Neural progenitor cell (in vitro differentiated cells): ENCODE measurements around the gene IL17C. TPM values are rescaled to one million over a fixed set of nuclear protein-coding genes. Genes with fewer than 3 reads are reported as not detected.

Source experiments
- DNase-seq: peaks from one replicate; pipeline ENCODE4 v3.0.0-alpha.2; 2016; ENCODE audit warnings: low spot score
- H2AFZ ChIP-seq: fragments of 200-600 bp; sonication (generic); replicated peaks from 2 replicates; pipeline ENCODE4 v1.6.1; 2016; ENCODE audit warnings: antibody characterized with exemption
- H3F3A ChIP-seq: fragments of 200-600 bp; sonication (generic); 2 replicates; pipeline ENCODE4 v1.6.1; 2016; ENCODE audit warnings: antibody characterized with exemption, low read depth
- H3K27ac ChIP-seq: fragments of 200-600 bp; sonication (generic); 2 replicates; pipeline ENCODE4 v1.5.1; 2016; ENCODE audit warnings: mild to moderate bottlenecking
- H3K27me3 ChIP-seq: fragments of 200-600 bp; sonication (generic); 2 replicates; pipeline ENCODE4 v1.6.1; 2016; ENCODE audit warnings: mild to moderate bottlenecking, moderate library complexity
- H3K36me3 ChIP-seq: fragments of 200-600 bp; sonication (generic); 2 replicates; pipeline ENCODE4 v1.5.1; 2016
- H3K4me1 ChIP-seq: fragments of 200-600 bp; sonication (generic); 2 replicates; pipeline ENCODE4 v1.6.1; 2016; ENCODE audit warnings: mixed run types
- H3K4me2 ChIP-seq: fragments of 200-600 bp; sonication (generic); 2 replicates; pipeline ENCODE4 v1.6.1; 2016
- H3K4me3 ChIP-seq: fragments of 200-600 bp; sonication (generic); 2 replicates; pipeline ENCODE4 v1.5.1; 2016
- H3K79me2 ChIP-seq: fragments of 200-600 bp; sonication (generic); 2 replicates; pipeline ENCODE4 v1.6.1; 2016; ENCODE audit warnings: low read depth
- H3K9ac ChIP-seq: fragments of 200-600 bp; sonication (generic); 2 replicates; pipeline ENCODE4 v1.6.1; 2016
- H3K9me3 ChIP-seq: fragments of 200-600 bp; sonication (generic); 2 replicates; pipeline ENCODE4 v1.5.1; 2016; ENCODE audit warnings: low read depth
- H4K20me1 ChIP-seq: fragments of 200-600 bp; sonication (generic); 2 replicates; pipeline ENCODE4 v1.6.1; 2016; ENCODE audit warnings: low read depth
- H3K27ac Mint-ChIP-seq: 3 replicates; pipeline ENCODE4 v1.8.0; 2021; ENCODE audit warnings: mixed read lengths
- H3K27me3 Mint-ChIP-seq: 2 replicates; pipeline ENCODE4 v1.8.0; 2022; ENCODE audit warnings: low read depth, mild to moderate bottlenecking, inconsistent platforms, moderate library complexity, mixed read lengths; ENCODE audit not compliant: insufficient read depth
- H3K36me3 Mint-ChIP-seq: 3 replicates; pipeline ENCODE4 v1.8.0; 2021; ENCODE audit warnings: mixed read lengths
- H3K4me1 Mint-ChIP-seq: 3 replicates; pipeline ENCODE4 v1.8.0; 2021; ENCODE audit warnings: mixed read lengths
- H3K4me3 Mint-ChIP-seq: 3 replicates; pipeline ENCODE4 v1.8.0; 2021; ENCODE audit warnings: mild to moderate bottlenecking, moderate library complexity, mixed read lengths
- H3K9me3 Mint-ChIP-seq: 3 replicates; pipeline ENCODE4 v1.8.0; 2020; ENCODE audit warnings: mixed read lengths
- CTCF ChIP-seq: fragments of 200-600 bp; sonication (generic); IDR thresholded peaks from 2 replicates; pipeline ENCODE4 v1.5.1; 2017; ENCODE audit warnings: antibody characterized with exemption, mild to moderate bottlenecking
- EZH2 ChIP-seq: fragments of 200-600 bp; sonication (generic); IDR thresholded peaks from 2 replicates; pipeline ENCODE4 v1.6.1; 2017; ENCODE audit warnings: antibody characterized with exemption, mild to moderate bottlenecking, moderate library complexity
- EZH2phosphoT487 ChIP-seq: fragments of 200-600 bp; sonication (generic); IDR thresholded peaks from 2 replicates; pipeline ENCODE4 v1.6.1; 2017; ENCODE audit warnings: antibody characterized with exemption
- total RNA-seq: library from RNA; depleted of rRNA; stranded (reverse); fragments of >200 nt; gene quantifications from 2 replicates; pipeline ENCODE4 v1.2.3, GENCODE V29; 2015; ENCODE audit warnings: low replicate concordance

Gene IL17C
- total RNA-seq, 1 donor from 2014 or later = not detected

- peak within 1 kb of the TSS; percentile 95 for H3K4me2 ChIP-seq
- Mint-ChIP-seq H3K27me3 (peaks cover 7% of the 10 kb centered on the region), H3K4me3 (peak within 1 kb of the TSS; percentile 84), H3K36me3 (peaks cover 2% of the 10 kb centered on the region), H3K9me3 (no peaks in the 10 kb centered on the region), H3K4me1 (peaks cover 14% of the 10 kb centered on the region), H3K27ac (no peak within 1 kb of the TSS)
- DNase-seq = peak; percentile 72
- peak within 1 kb of the TSS; percentile 48 for H3K9ac ChIP-seq
- H3K4me3 ChIP-seq = peak within 1 kb of the TSS; percentile 79
- H3K27me3 ChIP-seq = no peaks in the 10 kb centered on the region
- H3K9me3 ChIP-seq = no peaks in the 10 kb centered on the region
- no peak within 1 kb of the TSS for H3K27ac ChIP-seq
- H2AFZ ChIP-seq = no peak within 1 kb of the TSS
- H3F3A ChIP-seq = peaks cover 6% of the 10 kb centered on the region
- H3K79me2 ChIP-seq = peaks cover 8% of the 10 kb centered on the region
- no peaks in the 10 kb centered on the region for H3K36me3 ChIP-seq
- H3K4me1 ChIP-seq = peaks cover 10% of the 10 kb centered on the region
- H4K20me1 ChIP-seq = peaks cover 20% of the 10 kb centered on the region
- TF ChIP-seq EZH2 = no peak
- no peak for TF ChIP-seq EZH2phosphoT487
- no peak for TF ChIP-seq CTCF
Measured at GRCh38 chr16:88650749-88651275, 12.4 kb downstream of the IL17C start, which contains the start of gene CYBA. Gene CYBA, minus strand, starts transcription at chr16:88651053. Its CDS starts 40 bp downstream, at chr16:88651013.

- H3K4me1 ChIP-seq = peaks cover 10% of the 10 kb centered on the region
- H3K4me2 ChIP-seq = peak overlapping the region; percentile 95
- H3K27ac ChIP-seq = no peak overlapping the region
- peaks cover 20% of the 10 kb centered on the region for H4K20me1 ChIP-seq
- DNase-seq = peak; percentile 47
- no peak for TF ChIP-seq CTCF
- no peak for TF ChIP-seq EZH2
- no peak for TF ChIP-seq EZH2phosphoT487
- no peaks in the 10 kb centered on the region for H3K36me3 ChIP-seq
- H3K4me1 Mint-ChIP-seq = peaks cover 14% of the 10 kb centered on the region
- no peak overlapping the region for H3K27ac Mint-ChIP-seq
- H3K36me3 Mint-ChIP-seq = peaks cover 2% of the 10 kb centered on the region
- H3K4me3 Mint-ChIP-seq = peak overlapping the region; percentile 84
- no peak overlapping the region for H3K9ac ChIP-seq
- peak overlapping the region; percentile 79 for H3K4me3 ChIP-seq
- no peaks in the 10 kb centered on the region for H3K9me3 Mint-ChIP-seq
- no peaks in the 10 kb centered on the region for H3K9me3 ChIP-seq
- H2AFZ ChIP-seq = no peak overlapping the region
- peaks cover 8% of the 10 kb centered on the region for H3K79me2 ChIP-seq
- H3F3A ChIP-seq = peaks cover 6% of the 10 kb centered on the region
- H3K27me3 Mint-ChIP-seq = peaks cover 7% of the 10 kb centered on the region
- H3K27me3 ChIP-seq = no peaks in the 10 kb centered on the region
Measured at GRCh38 chr16:88651276-88651988, 13.1 kb downstream of the IL17C start.

DNA sequence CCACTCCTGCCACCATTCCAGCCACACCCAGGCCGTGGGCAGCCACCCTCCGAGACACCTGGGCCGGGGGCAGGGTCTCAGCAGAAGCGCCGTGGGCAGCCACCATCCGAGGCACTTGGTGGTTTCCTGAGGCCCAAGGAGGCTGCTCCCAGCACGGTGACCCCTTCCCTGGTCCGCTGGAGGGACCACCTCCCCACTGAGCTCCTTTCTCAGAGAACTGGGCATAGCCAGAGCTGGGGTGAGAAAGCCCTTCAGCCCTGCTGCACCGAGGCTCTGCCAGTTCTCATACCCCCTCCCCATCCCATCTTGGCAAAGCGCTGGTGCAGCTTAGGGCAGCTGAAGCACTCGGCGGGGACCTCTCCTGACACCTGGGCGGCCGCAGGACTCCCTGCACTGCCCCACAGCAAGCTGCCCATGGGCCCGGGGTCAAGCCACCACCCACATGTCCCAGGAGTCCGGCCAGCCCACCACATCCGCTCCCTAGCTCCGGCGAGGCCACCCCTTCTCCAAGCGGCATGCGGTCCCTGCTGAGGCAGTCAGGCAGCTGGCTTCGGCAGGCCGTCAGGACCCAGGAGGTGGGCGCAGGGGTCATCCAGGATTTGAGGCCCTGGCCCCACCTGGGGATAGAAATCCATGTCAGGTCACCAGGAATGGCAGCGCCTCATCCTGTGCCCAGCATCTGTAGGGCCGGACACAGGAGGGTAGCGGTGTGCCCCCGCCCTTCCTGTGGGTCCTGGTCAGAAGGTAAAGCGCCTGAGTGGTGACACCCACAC, 13.8 kb downstream of the IL17C start:
- H3K27me3 ChIP-seq = no peaks in the 10 kb centered on the region
- Mint-ChIP-seq H3K4me1 (peaks cover 14% of the 10 kb centered on the region), H3K4me3 (no peak overlapping the region), H3K27ac (no peak overlapping the region), H3K9me3 (no peaks in the 10 kb centered on the region), H3K36me3 (peaks cover 2% of the 10 kb centered on the region), H3K27me3 (peaks cover 7% of the 10 kb centered on the region)
- no peak overlapping the region for H3K9ac ChIP-seq
- H3F3A ChIP-seq = peaks cover 6% of the 10 kb centered on the region
- no peaks in the 10 kb centered on the region for H3K36me3 ChIP-seq
- no peaks in the 10 kb centered on the region for H3K9me3 ChIP-seq
- no peak overlapping the region for H3K27ac ChIP-seq
- peaks cover 8% of the 10 kb centered on the region for H3K79me2 ChIP-seq
- TF ChIP-seq EZH2phosphoT487 = no peak
- no peak for TF ChIP-seq EZH2
- no peak for TF ChIP-seq CTCF
- H2AFZ ChIP-seq = no peak overlapping the region
- H3K4me3 ChIP-seq = no peak overlapping the region
- H3K4me2 ChIP-seq = no peak overlapping the region
- no peak for DNase-seq
- H3K4me1 ChIP-seq = peaks cover 10% of the 10 kb centered on the region
- peaks cover 20% of the 10 kb centered on the region for H4K20me1 ChIP-seq
